OCI-LY3 (cell line): ENCODE data around the gene KCNK18.

ENCODE experiments used
- H2AFZ ChIP-seq: fragments of 200-600, 300-600 bp; shearing (Covaris generic); 2 replicates; pipeline ENCODE4 v1.6.0; 2014; ENCODE audit warnings: antibody characterized with exemption, low read depth, low read length
- H3K27ac ChIP-seq: fragments of 200-600, 300-600 bp; sonication (generic); 2 replicates; pipeline ENCODE4 v1.5.1; 2014; ENCODE audit warnings: mild to moderate bottlenecking, low read length, moderate library complexity, mixed read lengths
- H3K27me3 ChIP-seq: fragments of 200-600, 300-600 bp; sonication (generic); 2 replicates; pipeline ENCODE4 v1.6.1; 2014; ENCODE audit warnings: low read depth, low read length, mixed read lengths
- H3K36me3 ChIP-seq: fragments of 200-600, 300-600 bp; sonication (generic); replicated peaks from 2 replicates; pipeline ENCODE3; 2014; ENCODE audit warnings: low read depth, low read length, mixed read lengths
- H3K4me1 ChIP-seq: fragments of 300-600, 200-600 bp; sonication (generic); 2 replicates; pipeline ENCODE4 v1.6.1; 2014; ENCODE audit warnings: low read length, mixed read lengths
- H3K4me2 ChIP-seq: fragments of 200-600, 300-600 bp; sonication (generic); 2 replicates; pipeline ENCODE4 v1.6.1; 2014; ENCODE audit warnings: low read length, mixed read lengths
- H3K4me3 ChIP-seq: fragments of 300-600, 200-600 bp; sonication (generic); 2 replicates; pipeline ENCODE4 v1.5.1; 2014; ENCODE audit warnings: antibody characterized with exemption, mild to moderate bottlenecking, low read length, moderate library complexity
- H3K79me2 ChIP-seq: fragments of 300-600, 200-600 bp; shearing (Covaris generic); 2 replicates; pipeline ENCODE4 v1.6.1; 2014; ENCODE audit warnings: mild to moderate bottlenecking, low read length, mixed read lengths
- H3K9ac ChIP-seq: fragments of 300-600, 200-600 bp; shearing (Covaris generic); 2 replicates; pipeline ENCODE4 v1.6.0; 2014; ENCODE audit warnings: mild to moderate bottlenecking, low read length, moderate library complexity
- H3K9me3 ChIP-seq: fragments of 200-600, 300-600 bp; shearing (Covaris generic); 2 replicates; pipeline ENCODE4 v1.6.1; 2014; ENCODE audit warnings: low read length, mixed read lengths; ENCODE audit not compliant: insufficient read depth
- H4K20me1 ChIP-seq: fragments of 200-600, 300-600 bp; sonication (generic); 2 replicates; pipeline ENCODE4 v1.6.1; 2016; ENCODE audit warnings: low read length, mixed read lengths; ENCODE audit not compliant: insufficient read depth
- CTCF ChIP-seq: fragments of 200-600, 300-600 bp; sonication (generic); IDR thresholded peaks from 2 replicates; pipeline ENCODE4 v1.5.1; 2014; ENCODE audit warnings: antibody characterized with exemption, low read length, low read depth
- EZH2phosphoT487 ChIP-seq: fragments of 200-600 bp; shearing (Covaris generic); IDR thresholded peaks from 2 replicates; pipeline ENCODE4 v1.6.1; 2018; ENCODE audit warnings: antibody characterized with exemption, mixed run types, low read depth

The KCNK18 gene

GRCh38 chr10:117237401-117237991 lies 40.2 kb downstream of the KCNK18 start:
- Histone ChIP-seq H2AFZ (no peak overlapping the region), H3K27ac (no peak overlapping the region), H3K36me3 (no peaks in the 10 kb centered on the region), H3K9ac (no peak overlapping the region), H3K4me3 (no peak overlapping the region), H4K20me1 (no peaks in the 10 kb centered on the region), H3K9me3 (no peaks in the 10 kb centered on the region), H3K79me2 (no peaks in the 10 kb centered on the region), H3K4me1 (peaks cover 8% of the 10 kb centered on the region), H3K4me2 (no peak overlapping the region), H3K27me3 (no peaks in the 10 kb centered on the region)
- no peak for TF ChIP-seq EZH2phosphoT487
- no peak for TF ChIP-seq CTCF

GRCh38 chr10:117239051-117239450 lies 41.8 kb downstream of the KCNK18 start:
- Histone ChIP-seq H3K4me1 (peaks cover 8% of the 10 kb centered on the region), H3K36me3 (no peaks in the 10 kb centered on the region), H2AFZ (no peak overlapping the region), H4K20me1 (no peaks in the 10 kb centered on the region), H3K9me3 (no peaks in the 10 kb centered on the region), H3K27me3 (no peaks in the 10 kb centered on the region), H3K4me3 (no peak overlapping the region), H3K27ac (no peak overlapping the region), H3K79me2 (no peaks in the 10 kb centered on the region), H3K9ac (no peak overlapping the region), H3K4me2 (no peak overlapping the region)
- TF ChIP-seq CTCF (no peak), EZH2phosphoT487 (no peak)

GRCh38 chr10:117239721-117240620 lies 42.7 kb downstream of the KCNK18 start:
- no peak for TF ChIP-seq EZH2phosphoT487
- no peak for TF ChIP-seq CTCF
- Histone ChIP-seq H3K9me3 (no peaks in the 10 kb centered on the region), H3K27ac (no peak overlapping the region), H3K4me3 (no peak overlapping the region), H3K4me2 (no peak overlapping the region), H3K27me3 (no peaks in the 10 kb centered on the region), H3K36me3 (no peaks in the 10 kb centered on the region), H4K20me1 (no peaks in the 10 kb centered on the region), H2AFZ (no peak overlapping the region), H3K79me2 (no peaks in the 10 kb centered on the region), H3K9ac (no peak overlapping the region), H3K4me1 (peaks cover 8% of the 10 kb centered on the region)

- no peaks in the 10 kb centered on the region for H3K27me3 ChIP-seq
- no peak within 1 kb of the TSS for H2AFZ ChIP-seq
- no peak within 1 kb of the TSS for H3K4me2 ChIP-seq
- no peak within 1 kb of the TSS for H3K4me3 ChIP-seq
- no peak within 1 kb of the TSS for H3K27ac ChIP-seq
- no peak within 1 kb of the TSS for H3K9ac ChIP-seq
- no peaks in the 10 kb centered on the region for H4K20me1 ChIP-seq
- H3K4me1 ChIP-seq, result peaks cover 8% of the 10 kb centered on the region
- H3K79me2 ChIP-seq, result no peaks in the 10 kb centered on the region
- H3K9me3 ChIP-seq, result no peaks in the 10 kb centered on the region
- TF ChIP-seq EZH2phosphoT487 (no peak), CTCF (no peak)
- H3K36me3 ChIP-seq, result no peaks in the 10 kb centered on the region
Observed at GRCh38 chr10:117240621-117241529, 43.6 kb downstream of the KCNK18 start, which contains the start of gene SLC18A2. Gene SLC18A2, plus strand, starts transcription at chr10:117241114. Its CDS starts 580 bp downstream, at chr10:117241694.
